Measurements from ENCODE around the gene TGFBR3.

- TF ChIP-seq CTCF (IDR thresholded peaks at IDR 0.05), result no peak
- no peak for TF ChIP-seq POLR2AphosphoS5 (IDR thresholded peaks at IDR 0.05)
- no peak for TF ChIP-seq POLR2A (IDR thresholded peaks at IDR 0.05)
- TF ChIP-seq EP300 (IDR thresholded peaks at IDR 0.05; ENCODE audit: low read depth), result no peak
These were observed 52.0 kb downstream of the TGFBR3 start for GRCh38 chr1:91833946-91834345.
